Liver (tissue), 9 donors: ENCODE measurements around the gene DENND6A. TPM values are rescaled to one million over a fixed set of nuclear protein-coding genes. Genes with fewer than 3 reads are reported as not detected.

ENCODE experiments used
- DNase-seq: peaks from one replicate; pipeline ENCODE4 v3.0.0-alpha.2; 2017; ENCODE audit warnings: low spot score
- H3K27ac ChIP-seq, 2 donors: one replicate each; pipeline ENCODE4 v1.7.0; 2013; ENCODE audit warnings: inconsistent platforms in 2 of 2, low read length in 2 of 2, control low read depth in 1 of 2, low read depth in 1 of 2, mild to moderate bottlenecking in 1 of 2
- H3K27me3 ChIP-seq, 4 donors: one replicate each; pipeline versions ENCODE4 v1.6.1 to v1.7.0; 2013; ENCODE audit warnings: low read length in 3 of 4, inconsistent platforms in 1 of 4, mild to moderate bottlenecking in 1 of 4, moderate library complexity in 1 of 4; ENCODE audit not compliant: control insufficient read depth in 4 of 4, insufficient read depth in 4 of 4
- H3K36me3 ChIP-seq, 4 donors: one replicate each; pipeline versions ENCODE4 v1.6.1 to v1.7.0; 2013; ENCODE audit warnings: low read length in 3 of 4, mild to moderate bottlenecking in 3 of 4, low read depth in 1 of 4, moderate library complexity in 1 of 4; ENCODE audit not compliant: control insufficient read depth in 4 of 4, insufficient read depth in 3 of 4
- H3K4me1 ChIP-seq, 4 donors: one replicate each; pipeline versions ENCODE4 v1.6.1 to v1.7.0; 2013; ENCODE audit warnings: low read length in 3 of 4, mild to moderate bottlenecking in 3 of 4, moderate library complexity in 1 of 4; ENCODE audit not compliant: control insufficient read depth in 4 of 4, insufficient read depth in 4 of 4
- H3K4me3 ChIP-seq, 3 donors: one replicate each; pipeline versions ENCODE4 v1.6.1 to v1.7.0; 2013; ENCODE audit warnings: low read length in 3 of 3, control low read depth in 1 of 3, low read depth in 1 of 3, mild to moderate bottlenecking in 1 of 3
- H3K9ac ChIP-seq, 2 donors: one replicate each; pipeline ENCODE4 v1.7.0; 2013; ENCODE audit warnings: low read length in 2 of 2, mild to moderate bottlenecking in 2 of 2, moderate library complexity in 2 of 2, control low read depth in 1 of 2, low read depth in 1 of 2
- H3K9me3 ChIP-seq, 4 donors: one replicate each; pipeline versions ENCODE4 v1.6.1 to v1.7.0; 2013; ENCODE audit warnings: low read length in 3 of 4; ENCODE audit not compliant: control insufficient read depth in 4 of 4
- ATF3 ChIP-seq: IDR thresholded peaks from 2 replicates; pipeline ENCODE4 v1.6.1; 2016; ENCODE audit warnings: antibody characterized with exemption
- CTCF ChIP-seq: fragments of 150-350 bp; IDR thresholded peaks from 2 replicates; pipeline ENCODE4 v1.5.1; 2017; ENCODE audit warnings: improper control_type of control experiment, low read depth, low read length; ENCODE audit not compliant: missing input control
- EGR1 ChIP-seq, 2 donors: IDR thresholded peaks; 2 replicates each; pipeline ENCODE4 v1.6.1; 2016 to 2018; ENCODE audit warnings: antibody characterized with exemption in 2 of 2, low read depth in 2 of 2
- FOXA1 ChIP-seq: IDR thresholded peaks from 2 replicates; pipeline ENCODE4 v1.6.1; 2016; ENCODE audit warnings: antibody characterized with exemption
- FOXA2 ChIP-seq: IDR thresholded peaks from 2 replicates; pipeline ENCODE4 v1.6.1; 2016; ENCODE audit warnings: antibody characterized with exemption
- GABPA ChIP-seq, 2 donors: IDR thresholded peaks in 1 of 2; conservative IDR thresholded peaks in 1 of 2; 2 replicates each; pipeline ENCODE4 v1.6.1; 2016; ENCODE audit warnings: antibody characterized with exemption in 2 of 2, mild to moderate bottlenecking in 1 of 2, moderate library complexity in 1 of 2
- HNF4A ChIP-seq, 2 donors: conservative IDR thresholded peaks; 2 replicates each; pipeline ENCODE4 v1.6.1; 2016; ENCODE audit warnings: antibody characterized with exemption in 2 of 2, mild to moderate bottlenecking in 2 of 2
- HNF4G ChIP-seq: IDR thresholded peaks from 2 replicates; pipeline ENCODE4 v1.6.1; 2016; ENCODE audit warnings: antibody characterized with exemption
- JUND ChIP-seq, 2 donors: IDR thresholded peaks; 2 replicates each; pipeline ENCODE4 v1.6.1; 2016; ENCODE audit warnings: antibody characterized with exemption in 2 of 2
- MAX ChIP-seq: IDR thresholded peaks from 2 replicates; pipeline ENCODE4 v1.6.1; 2016; ENCODE audit warnings: antibody characterized with exemption
- NR2F2 ChIP-seq: IDR thresholded peaks from 2 replicates; pipeline ENCODE4 v1.6.1; 2016; ENCODE audit warnings: antibody characterized with exemption
- RAD21 ChIP-seq, 2 donors: IDR thresholded peaks; 2 replicates each; pipeline ENCODE4 v1.6.1; 2016; ENCODE audit warnings: antibody characterized with exemption in 2 of 2, mild to moderate bottlenecking in 2 of 2
- REST ChIP-seq: IDR thresholded peaks from 2 replicates; pipeline ENCODE4 v1.6.1; 2016; ENCODE audit warnings: antibody characterized with exemption, mild to moderate bottlenecking
- RXRA ChIP-seq, 2 donors: IDR thresholded peaks; 2 replicates each; pipeline ENCODE4 v1.6.1; 2017 to 2018; ENCODE audit warnings: antibody characterized with exemption in 2 of 2, mild to moderate bottlenecking in 1 of 2
- SP1 ChIP-seq: IDR thresholded peaks from 2 replicates; pipeline ENCODE4 v1.6.1; 2018; ENCODE audit warnings: antibody characterized with exemption, mild to moderate bottlenecking
- TAF1 ChIP-seq: conservative IDR thresholded peaks from 2 replicates; pipeline ENCODE4 v1.6.1; 2016; ENCODE audit warnings: antibody characterized with exemption, mild to moderate bottlenecking
- YY1 ChIP-seq: IDR thresholded peaks from 2 replicates; pipeline ENCODE4 v1.6.1; 2016; ENCODE audit warnings: antibody characterized with exemption, mild to moderate bottlenecking
- ZBTB33 ChIP-seq: IDR thresholded peaks from 2 replicates; pipeline ENCODE4 v1.6.1; 2016; ENCODE audit warnings: antibody characterized with exemption
- WGBS: extraction: QIAGEN DNeasy Blood & Tissue Kit; methylation state at CpG from one replicate; pipeline ENCODE4 v1.1.7; 2013; 5-methylcytosine and 5-hydroxymethylcytosine counted together
- polyA plus RNA-seq, 2 donors: library from polyadenylated mRNA; stranded (reverse) in 1 of 2; unstranded in 1 of 2; fragments of 200-250 nt in 1 of 2; fragments of >200 nt in 1 of 2; fragmentation: Nextera tagmentation in 1 of 2; extraction: Ambion mirVana in 1 of 2; gene quantifications; one replicate each; pipeline versions ENCODE4 v1.2.1 to v1.2.3, GENCODE V29; 2013 to 2015
- total RNA-seq, 2 donors: library from RNA; depleted of rRNA; stranded (reverse); fragments of >200 nt; gene quantifications; one replicate each; pipeline ENCODE4 v1.2.3, GENCODE V29; 2014
- donor health status: healthy.
- donor health status: healthy.
- donor health status: healthy.
- donor health status: healthy.
- donor health status: healthy.

DENND6A gene
- total and polyA plus RNA-seq, 4 donors: 3.1 to 12.2 (median 8.1) TPM

- no peaks in the 10 kb centered on the region for H3K27me3 ChIP-seq
- TF ChIP-seq RXRA (IDR thresholded peaks at IDR 0.05): no peak
- TF ChIP-seq MAX: no peak
- TF ChIP-seq YY1: no peak
- no peak for TF ChIP-seq JUND (IDR thresholded peaks at IDR 0.05)
- TF ChIP-seq HNF4A (conservative IDR thresholded peaks at IDR 0.05): no peak
- no peak for TF ChIP-seq ZBTB33
- no peak for TF ChIP-seq FOXA1
- no peak for TF ChIP-seq FOXA2
- TF ChIP-seq ATF3: no peak
- TF ChIP-seq RAD21 (IDR thresholded peaks at IDR 0.05): no peak
- TF ChIP-seq EGR1 (IDR thresholded peaks at IDR 0.05; ENCODE audit: low read depth in 2 of 2): no peak
- TF ChIP-seq SP1: no peak
- no peak for TF ChIP-seq TAF1
- no peak for TF ChIP-seq GABPA (IDR thresholded peaks at IDR 0.05 in 1 of 2, conservative IDR thresholded peaks at IDR 0.05 in 1 of 2)
- no peaks in the 10 kb centered on the region for H3K9me3 ChIP-seq
- no peak overlapping the region for H3K4me3 ChIP-seq
- H3K9ac ChIP-seq: no peak overlapping the region
- no peaks in the 10 kb centered on the region for H3K4me1 ChIP-seq
- peaks cover 0 to 3% (median 1%) of the 10 kb centered on the region in 4 donors for H3K36me3 ChIP-seq
- H3K27ac ChIP-seq: no peak overlapping the region
- 89% methylated on average over 2 of the region's 2 CpGs for WGBS
- no peak for DNase-seq
Observed at GRCh38 chr3:57604971-57605370, 87.9 kb downstream of the DENND6A start.

- no peak for DNase-seq
- no peak overlapping the region for H3K4me3 ChIP-seq
- no peak overlapping the region for H3K9ac ChIP-seq
- H3K27me3 ChIP-seq: no peaks in the 10 kb centered on the region
- TF ChIP-seq HNF4G (no peak), ATF3 (no peak), FOXA2 (no peak), EGR1 (IDR thresholded peaks at IDR 0.05; ENCODE audit: low read depth in 2 of 2) (no peak), RAD21 (IDR thresholded peaks at IDR 0.05) (no peak), SP1 (no peak), ZBTB33 (no peak), HNF4A (conservative IDR thresholded peaks at IDR 0.05) (no peak), FOXA1 (no peak), NR2F2 (no peak), MAX (no peak), YY1 (no peak), TAF1 (no peak), GABPA (IDR thresholded peaks at IDR 0.05 in 1 of 2, conservative IDR thresholded peaks at IDR 0.05 in 1 of 2) (no peak), JUND (IDR thresholded peaks at IDR 0.05) (no peak), CTCF (no peak), REST (no peak), RXRA (IDR thresholded peaks at IDR 0.05) (no peak)
- no peak overlapping the region for H3K27ac ChIP-seq
- no peaks in the 10 kb centered on the region for H3K9me3 ChIP-seq
- peaks cover 0 to 15% (median 7%) of the 10 kb centered on the region in 4 donors for H3K4me1 ChIP-seq
- H3K36me3 ChIP-seq: peaks cover 0 to 3% (median 1%) of the 10 kb centered on the region in 4 donors
- 97% methylated on average over 2 of the region's 2 CpGs for WGBS
Observed at GRCh38 chr3:57600195-57600594, 92.7 kb downstream of the DENND6A start.
